Activated naive CD8-positive, alpha-beta T cell treated with anti-CD3 and anti-CD28 coated beads, Interleukin-2, amount 50 U/mL, for 24 hours (primary cell): ENCODE measurements around the gene CDCA8.
"Not testable (repeated sequence)": the region's sequence is repeated elsewhere in the genome, so short reads cannot be mapped to it uniquely, and the experiment has no call there.

Experiments used
- ATAC-seq: fragments of 150-1000 bp; cut with Tn5 transposase; one replicate; pipeline ENCODE4 v1.10.0; 2021
- DNase-seq: peaks from one replicate; pipeline ENCODE4 v3.0.0; 2021
- H3K27ac Mint-ChIP-seq: one replicate; pipeline ENCODE4 v1.8.0; 2021; ENCODE audit warnings: mild to moderate bottlenecking, mixed read lengths
- H3K27me3 Mint-ChIP-seq: one replicate; pipeline ENCODE4 v1.8.0; 2021; ENCODE audit warnings: mixed read lengths
- H3K36me3 Mint-ChIP-seq: one replicate; pipeline ENCODE4 v1.8.0; 2021; ENCODE audit warnings: low read depth, mixed read lengths
- H3K4me1 Mint-ChIP-seq: one replicate; pipeline ENCODE4 v1.8.0; 2021; ENCODE audit warnings: mixed read lengths
- H3K4me3 Mint-ChIP-seq: one replicate; pipeline ENCODE4 v1.8.0; 2021; ENCODE audit warnings: mild to moderate bottlenecking, moderate library complexity, mixed read lengths
- H3K9me3 Mint-ChIP-seq: one replicate; pipeline ENCODE4 v1.8.0; 2021; ENCODE audit warnings: mixed read lengths

The CDCA8 gene

DNA sequence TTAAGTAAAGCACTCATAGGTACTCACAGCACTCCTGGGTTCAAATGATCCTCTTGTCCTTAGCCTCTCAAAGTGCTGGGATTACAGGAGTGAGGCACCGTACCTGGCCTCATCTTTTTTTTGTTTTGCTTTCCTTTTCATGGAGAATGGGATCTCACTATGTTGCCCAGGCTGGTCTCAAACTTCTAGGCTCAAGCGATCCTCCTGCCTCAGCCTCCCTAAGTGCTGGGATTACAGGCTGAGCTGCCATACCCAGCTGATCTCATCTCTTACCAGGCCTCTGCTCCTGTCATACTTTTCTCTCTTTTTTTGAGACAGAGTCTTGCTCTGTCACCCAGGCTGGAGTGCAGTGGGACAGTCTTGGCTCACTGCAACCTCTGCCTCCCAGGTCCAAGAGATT lies 4.6 kb upstream of the CDCA8 start:
- H3K9me3 Mint-ChIP-seq, H3K27me3 Mint-ChIP-seq, DNase-seq, H3K4me3 Mint-ChIP-seq, ATAC-seq: not testable (repeated sequence)
- peaks cover 39% of the 10 kb centered on the region for H3K36me3 Mint-ChIP-seq
- H3K27ac Mint-ChIP-seq: peak overlapping the region; percentile 97
- peaks cover 35% of the 10 kb centered on the region for H3K4me1 Mint-ChIP-seq

- H3K4me3 Mint-ChIP-seq: peak overlapping the region; percentile 94
- H3K27me3 Mint-ChIP-seq: peaks cover 2% of the 10 kb centered on the region
- no peaks in the 10 kb centered on the region for H3K9me3 Mint-ChIP-seq
- no peak for ATAC-seq
- peak overlapping the region; percentile 97 for H3K27ac Mint-ChIP-seq
- DNase-seq: no peak
- H3K36me3 Mint-ChIP-seq: peaks cover 30% of the 10 kb centered on the region
- H3K4me1 Mint-ChIP-seq: peaks cover 35% of the 10 kb centered on the region
Observed at GRCh38 chr1:37688926-37689325, 3.4 kb upstream of the CDCA8 start.

DNA sequence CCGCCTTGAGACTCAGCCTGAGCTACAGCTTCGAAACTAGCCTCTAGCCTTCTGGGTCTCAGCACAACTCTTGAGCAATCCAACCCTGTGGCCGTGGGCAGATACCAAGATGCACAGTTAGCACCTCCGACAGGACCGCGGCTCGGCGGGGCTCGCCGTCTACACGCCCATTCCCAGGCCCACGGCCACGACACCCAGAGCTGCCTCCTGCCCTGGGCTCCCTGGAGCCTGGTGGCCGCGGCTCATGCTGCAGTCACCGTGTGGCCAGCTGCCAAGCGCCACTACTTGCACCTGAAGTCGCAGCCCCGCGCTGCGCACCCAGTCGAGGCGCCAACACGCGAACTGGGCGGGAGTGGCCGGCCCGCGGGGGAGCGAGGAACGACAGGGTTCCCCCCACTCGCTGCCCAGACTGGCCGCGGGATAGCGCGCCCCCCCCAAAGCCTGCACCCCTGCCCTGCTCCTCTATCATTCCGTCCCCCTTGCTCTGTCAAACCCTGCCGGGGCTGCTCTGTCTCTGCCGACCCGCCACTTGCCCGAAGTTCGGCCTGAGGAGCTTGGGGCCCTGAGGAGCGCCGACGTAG lies 729 bp upstream of the CDCA8 start:
- H3K9me3 Mint-ChIP-seq: no peaks in the 10 kb centered on the region
- DNase-seq: peak; percentile 35
- H3K36me3 Mint-ChIP-seq: peaks cover 34% of the 10 kb centered on the region
- H3K4me3 Mint-ChIP-seq: peak overlapping the region; percentile 94
- H3K4me1 Mint-ChIP-seq: peaks cover 38% of the 10 kb centered on the region
- peaks cover 2% of the 10 kb centered on the region for H3K27me3 Mint-ChIP-seq
- peak; percentile 1 for ATAC-seq
- H3K27ac Mint-ChIP-seq: peak overlapping the region; percentile 97

GRCh38 chr1:37692834-37693175 lies 489 bp downstream of the CDCA8 start:
- no peaks in the 10 kb centered on the region for H3K9me3 Mint-ChIP-seq
- peaks cover 36% of the 10 kb centered on the region for H3K4me1 Mint-ChIP-seq
- DNase-seq: no peak
- peak overlapping the region; percentile 94 for H3K4me3 Mint-ChIP-seq
- peak overlapping the region; percentile 80 for H3K27ac Mint-ChIP-seq
- peaks cover 2% of the 10 kb centered on the region for H3K27me3 Mint-ChIP-seq
- ATAC-seq: no peak
- H3K36me3 Mint-ChIP-seq: peaks cover 45% of the 10 kb centered on the region

- no peak for DNase-seq
- H3K4me1 Mint-ChIP-seq: peaks cover 3% of the 10 kb centered on the region
- H3K9me3 Mint-ChIP-seq: no peaks in the 10 kb centered on the region
- no peak overlapping the region for H3K4me3 Mint-ChIP-seq
- no peaks in the 10 kb centered on the region for H3K27me3 Mint-ChIP-seq
- no peak overlapping the region for H3K27ac Mint-ChIP-seq
- H3K36me3 Mint-ChIP-seq: peaks cover 56% of the 10 kb centered on the region
- no peak for ATAC-seq
Observed at GRCh38 chr1:37697090-37697489, 4.8 kb downstream of the CDCA8 start.

- H3K4me1 Mint-ChIP-seq: peaks cover 3% of the 10 kb centered on the region
- H3K27ac Mint-ChIP-seq: no peak overlapping the region
- no peak for ATAC-seq
- no peak for DNase-seq
- no peaks in the 10 kb centered on the region for H3K9me3 Mint-ChIP-seq
- no peaks in the 10 kb centered on the region for H3K27me3 Mint-ChIP-seq
- peaks cover 60% of the 10 kb centered on the region for H3K36me3 Mint-ChIP-seq
- no peak overlapping the region for H3K4me3 Mint-ChIP-seq
Observed at GRCh38 chr1:37697737-37698136, 5.4 kb downstream of the CDCA8 start.

DNA sequence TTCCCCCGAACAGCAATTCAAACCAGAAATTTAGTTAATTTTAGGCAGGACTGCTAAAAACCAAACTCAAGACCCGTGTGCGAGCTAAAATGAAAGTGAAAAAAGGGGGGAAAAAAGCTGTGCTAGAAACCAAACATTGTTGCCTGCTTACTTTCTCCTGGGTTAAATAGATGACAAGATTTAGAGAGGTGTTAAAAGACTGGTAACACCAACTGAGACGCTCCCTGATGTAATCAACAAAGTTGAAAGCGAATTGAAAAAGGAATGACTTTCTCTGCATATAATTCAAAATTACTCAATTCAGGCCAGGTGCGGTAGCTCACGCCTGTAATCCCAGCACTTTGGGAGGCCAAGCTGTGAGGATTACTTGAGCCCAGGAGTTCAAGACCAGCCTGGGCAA lies 6.8 kb downstream of the CDCA8 start:
- Mint-ChIP-seq H3K9me3 (no peaks in the 10 kb centered on the region), H3K36me3 (peaks cover 67% of the 10 kb centered on the region), H3K27ac (no peak overlapping the region), H3K4me3 (no peak overlapping the region), H3K27me3 (no peaks in the 10 kb centered on the region), H3K4me1 (peaks cover 2% of the 10 kb centered on the region)
- DNase-seq (no peak), ATAC-seq (no peak)

DNA sequence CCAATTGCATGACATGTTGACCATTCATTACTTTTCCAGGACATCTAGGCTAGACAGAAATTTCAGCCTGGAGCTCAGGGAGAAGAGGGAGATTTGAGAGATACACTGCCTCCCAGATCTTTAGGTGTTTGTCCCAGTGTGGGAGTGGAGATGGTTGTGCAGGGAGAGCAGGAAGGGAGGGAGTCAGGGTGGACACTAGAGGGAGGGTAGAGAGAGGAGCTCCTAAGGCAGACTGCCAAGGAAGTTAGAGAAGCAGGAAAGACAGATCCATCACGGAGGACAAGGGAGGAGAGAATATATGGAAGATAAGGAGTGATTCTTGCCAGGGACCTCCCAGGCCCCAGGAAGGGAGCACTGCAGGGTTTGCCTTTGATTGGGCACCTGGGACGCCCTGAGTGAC lies 8.7 kb downstream of the CDCA8 start:
- DNase-seq (no peak), ATAC-seq (no peak)
- no peak overlapping the region for H3K4me3 Mint-ChIP-seq
- H3K4me1 Mint-ChIP-seq: no peaks in the 10 kb centered on the region
- no peak overlapping the region for H3K27ac Mint-ChIP-seq
- H3K27me3 Mint-ChIP-seq: no peaks in the 10 kb centered on the region
- no peaks in the 10 kb centered on the region for H3K9me3 Mint-ChIP-seq
- H3K36me3 Mint-ChIP-seq: peaks cover 64% of the 10 kb centered on the region

- H3K4me1 Mint-ChIP-seq: no peaks in the 10 kb centered on the region
- H3K9me3 Mint-ChIP-seq: no peaks in the 10 kb centered on the region
- H3K4me3 Mint-ChIP-seq: no peak overlapping the region
- DNase-seq (no peak), ATAC-seq (no peak)
- no peak overlapping the region for H3K27ac Mint-ChIP-seq
- H3K27me3 Mint-ChIP-seq: no peaks in the 10 kb centered on the region
- H3K36me3 Mint-ChIP-seq: peaks cover 65% of the 10 kb centered on the region
Observed at GRCh38 chr1:37703061-37703460, 10.7 kb downstream of the CDCA8 start.

GRCh38 chr1:37704966-37705365 lies 12.7 kb downstream of the CDCA8 start:
- ATAC-seq (no peak), DNase-seq (no peak)
- no peaks in the 10 kb centered on the region for H3K9me3 Mint-ChIP-seq
- H3K4me3 Mint-ChIP-seq: no peak overlapping the region
- no peaks in the 10 kb centered on the region for H3K4me1 Mint-ChIP-seq
- no peaks in the 10 kb centered on the region for H3K27me3 Mint-ChIP-seq
- peaks cover 70% of the 10 kb centered on the region for H3K36me3 Mint-ChIP-seq
- H3K27ac Mint-ChIP-seq: no peak overlapping the region

- Mint-ChIP-seq H3K4me3 (no peak overlapping the region), H3K9me3 (no peaks in the 10 kb centered on the region), H3K4me1 (no peaks in the 10 kb centered on the region), H3K27me3 (no peaks in the 10 kb centered on the region), H3K27ac (no peak overlapping the region), H3K36me3 (peaks cover 66% of the 10 kb centered on the region)
- ATAC-seq (no peak), DNase-seq (no peak)
Observed at GRCh38 chr1:37705399-37705798, 13.1 kb downstream of the CDCA8 start.

DNA sequence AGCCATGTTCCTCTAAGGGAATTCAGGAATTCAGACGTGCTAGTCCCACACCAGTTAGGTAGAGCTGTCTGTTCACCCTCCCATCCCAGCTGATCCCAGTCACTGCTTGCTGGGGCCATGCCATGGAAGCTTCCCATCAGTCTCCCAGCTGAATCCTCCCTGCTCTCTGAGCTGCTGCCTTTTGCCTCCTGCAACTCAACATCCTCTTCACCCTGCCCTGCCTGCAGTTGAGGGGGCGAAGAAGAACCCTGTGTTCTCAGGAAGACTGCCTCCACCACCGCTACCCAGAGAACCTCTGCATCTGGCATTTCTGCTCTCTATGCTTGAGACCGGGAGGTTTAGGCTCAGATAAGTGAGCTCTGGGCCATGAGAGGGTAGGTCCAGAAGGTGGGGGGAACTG lies 16.2 kb downstream of the CDCA8 start:
- H3K36me3 Mint-ChIP-seq: peaks cover 46% of the 10 kb centered on the region
- no peak for ATAC-seq
- no peaks in the 10 kb centered on the region for H3K9me3 Mint-ChIP-seq
- DNase-seq: no peak
- no peaks in the 10 kb centered on the region for H3K27me3 Mint-ChIP-seq
- no peaks in the 10 kb centered on the region for H3K4me1 Mint-ChIP-seq
- H3K4me3 Mint-ChIP-seq: no peak overlapping the region
- H3K27ac Mint-ChIP-seq: no peak overlapping the region

DNA sequence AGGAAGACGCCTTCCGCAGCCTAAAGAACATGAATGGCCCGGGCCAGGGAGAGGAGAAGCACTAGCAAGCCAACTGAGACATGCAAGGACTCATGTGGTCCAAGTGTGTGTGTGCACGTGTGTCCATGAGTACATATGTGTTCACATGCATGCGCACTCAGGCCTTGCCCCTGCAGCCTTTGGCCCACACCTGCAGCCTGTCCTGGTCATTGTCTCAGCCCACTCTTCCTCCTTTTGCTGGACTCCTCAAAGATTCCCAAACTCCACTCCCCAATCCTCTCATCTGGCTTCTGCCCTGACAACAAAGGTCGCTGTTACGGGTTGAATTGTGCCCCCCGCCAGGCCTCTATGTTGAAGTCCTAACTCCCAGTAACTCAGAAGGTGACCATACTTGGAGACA lies 21.9 kb downstream of the CDCA8 start:
- Mint-ChIP-seq H3K4me1 (no peaks in the 10 kb centered on the region), H3K27me3 (peaks cover 2% of the 10 kb centered on the region), H3K9me3 (no peaks in the 10 kb centered on the region), H3K36me3 (peaks cover 7% of the 10 kb centered on the region), H3K4me3 (no peak overlapping the region), H3K27ac (no peak overlapping the region)
- ATAC-seq (no peak), DNase-seq (no peak)

DNA sequence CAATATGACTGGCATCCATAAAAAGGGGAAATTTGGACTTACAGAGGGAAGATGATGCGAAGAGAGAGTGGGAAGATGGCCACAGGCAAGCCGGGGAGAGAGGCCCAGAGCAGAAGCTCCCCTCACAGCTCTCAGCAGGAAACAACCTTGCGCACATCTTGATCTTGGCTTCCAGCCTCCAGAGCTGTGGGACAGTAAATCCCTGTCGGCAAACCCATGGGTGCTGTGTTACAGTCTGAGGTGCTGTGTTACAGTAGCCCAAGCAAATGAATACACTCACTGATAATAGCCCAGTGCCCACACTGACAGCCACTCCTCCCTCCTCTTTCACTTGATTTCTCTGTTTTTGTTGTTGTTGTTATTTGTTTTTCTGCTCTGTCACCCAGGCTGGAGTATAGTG lies 22.4 kb downstream of the CDCA8 start:
- no peak for ATAC-seq
- H3K27ac Mint-ChIP-seq: no peak overlapping the region

GRCh38 chr1:37716321-37716720 lies 24.0 kb downstream of the CDCA8 start:
- H3K36me3 Mint-ChIP-seq: no peaks in the 10 kb centered on the region
- no peak overlapping the region for H3K4me3 Mint-ChIP-seq
- no peaks in the 10 kb centered on the region for H3K9me3 Mint-ChIP-seq
- DNase-seq (no peak), ATAC-seq (no peak)
- H3K27ac Mint-ChIP-seq: no peak overlapping the region
- peaks cover 2% of the 10 kb centered on the region for H3K27me3 Mint-ChIP-seq
- H3K4me1 Mint-ChIP-seq: no peaks in the 10 kb centered on the region

More for the DNA sequence above, 22.4 kb downstream of the CDCA8 start:
- Mint-ChIP-seq H3K4me3 (no peak overlapping the region), H3K9me3 (no peaks in the 10 kb centered on the region), H3K36me3 (peaks cover 2% of the 10 kb centered on the region), H3K27me3 (peaks cover 2% of the 10 kb centered on the region), H3K4me1 (no peaks in the 10 kb centered on the region)
- no peak for DNase-seq

- Mint-ChIP-seq H3K4me1 (no peaks in the 10 kb centered on the region), H3K36me3 (no peaks in the 10 kb centered on the region), H3K9me3 (no peaks in the 10 kb centered on the region), H3K27ac (no peak overlapping the region), H3K27me3 (peaks cover 2% of the 10 kb centered on the region), H3K4me3 (no peak overlapping the region)
- DNase-seq (no peak), ATAC-seq (no peak)
Observed at GRCh38 chr1:37717631-37718030, 25.3 kb downstream of the CDCA8 start.
